GM21825 (cell line): ENCODE results near the gene YDJC.
"Not testable (repeated sequence)": the region's sequence is repeated elsewhere in the genome, so short reads cannot be mapped to it uniquely, and the experiment has no call there.

Experiments
- ATAC-seq: cut with Tn5 transposase; IDR thresholded peaks from one replicate; pipeline ENCODE4 v1.9.1; 2021; ENCODE audit warnings: mild to moderate bottlenecking, moderate library complexity; ENCODE audit not compliant: unreplicated experiment

Gene YDJC

GRCh38 chr22:21582801-21583740, 46.8 kb downstream of the YDJC start:
- no peak for ATAC-seq

- not testable (repeated sequence) for ATAC-seq
Observed at GRCh38 chr22:21581009-21581713, 48.7 kb downstream of the YDJC start.

DNA sequence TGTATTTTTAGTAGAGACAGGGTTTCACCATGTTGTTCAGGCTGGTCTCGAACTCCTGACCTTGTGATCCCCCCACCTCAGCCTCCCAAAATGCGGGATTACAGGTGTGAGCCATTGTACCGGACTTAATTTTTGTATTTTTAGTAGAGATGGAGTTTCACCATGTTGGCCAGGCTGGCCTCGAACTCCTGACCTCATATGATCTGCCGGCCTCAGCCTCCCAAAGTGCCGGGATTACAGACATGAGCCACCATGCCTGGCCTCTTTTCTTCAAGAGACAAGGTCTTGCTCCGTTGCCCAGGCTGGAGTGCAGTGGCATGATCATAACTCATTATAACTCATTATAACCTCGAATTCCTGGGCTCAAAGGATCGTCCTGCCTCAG, 49.2 kb downstream of the YDJC start:
- not testable (repeated sequence) for ATAC-seq

- ATAC-seq = no peak
Observed at GRCh38 chr22:21579474-21579851, 50.4 kb downstream of the YDJC start.
